Measurements from ENCODE around the gene RHOB.
"Not testable (repeated sequence)": the region's sequence is repeated elsewhere in the genome, so short reads cannot be mapped to it uniquely, and the experiment has no call there.

Gene RHOB

DNA sequence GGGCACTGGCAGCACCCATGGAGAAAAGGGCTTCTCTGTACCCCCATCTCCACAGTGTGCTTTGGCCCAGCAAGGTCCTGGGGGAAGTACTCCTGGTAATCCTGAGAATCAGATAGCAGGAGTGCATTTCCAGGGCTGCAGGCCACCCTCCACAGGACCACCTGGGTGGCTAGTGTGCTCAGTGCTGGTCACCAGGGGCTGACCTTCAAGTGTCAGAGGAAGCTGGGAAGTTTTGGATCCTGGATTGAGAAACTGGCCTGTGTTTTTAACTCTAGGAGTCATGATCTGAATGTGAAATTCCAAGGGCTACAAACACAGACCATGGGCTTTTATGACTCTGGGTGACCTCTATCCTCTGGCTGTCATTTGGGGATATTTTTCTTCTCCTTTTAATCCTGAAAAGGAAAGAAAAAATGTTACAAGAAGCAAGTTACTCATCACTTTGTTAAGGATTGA, 9.3 kb downstream of the RHOB start:
- DNase-seq = no peak

DNA sequence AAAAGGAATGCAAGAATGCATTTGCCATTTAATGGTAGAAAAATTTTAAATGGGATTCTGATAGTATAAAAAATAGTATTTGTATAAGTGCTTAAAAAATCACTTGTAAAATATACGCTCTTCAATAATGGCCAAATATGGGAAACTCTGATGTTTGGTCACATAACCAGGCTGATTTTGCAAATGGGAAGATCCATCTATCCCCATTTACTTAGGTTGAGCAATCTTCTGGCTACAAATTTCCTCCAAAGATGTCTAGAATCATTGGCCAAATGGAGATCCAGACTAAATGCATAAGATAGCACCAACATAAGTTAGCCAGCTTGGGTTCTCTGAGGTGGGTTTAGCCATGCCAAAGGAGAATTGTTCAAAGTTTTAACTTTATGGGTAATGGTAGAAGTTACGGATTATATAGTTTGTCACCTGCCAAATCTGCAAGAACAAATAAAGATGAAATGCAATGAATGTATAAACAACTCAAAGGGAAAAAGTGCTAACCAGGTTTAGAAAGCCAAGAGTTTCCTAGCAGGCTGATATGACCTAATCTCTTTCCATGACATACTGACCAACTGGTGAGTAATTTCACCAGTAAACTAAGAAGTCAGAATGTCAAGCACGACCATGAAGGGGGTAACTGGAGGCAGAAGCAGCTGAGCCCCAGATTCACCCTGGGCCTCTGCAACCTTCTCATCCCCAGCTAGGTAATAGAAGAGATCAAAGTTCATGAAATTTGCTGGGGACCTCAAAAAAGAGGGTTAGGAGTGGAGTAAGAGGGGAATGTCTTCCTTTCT, 10.0 kb downstream of the RHOB start:
- DNase-seq = peak in 1 of 2 experiments; percentile 15

- no peak for DNase-seq
These were observed 11.1 kb downstream of the RHOB start for GRCh38 chr2:20457661-20458630.

- not testable (repeated sequence) for DNase-seq
These were observed 12.0 kb downstream of the RHOB start for GRCh38 chr2:20458737-20459484.

DNA sequence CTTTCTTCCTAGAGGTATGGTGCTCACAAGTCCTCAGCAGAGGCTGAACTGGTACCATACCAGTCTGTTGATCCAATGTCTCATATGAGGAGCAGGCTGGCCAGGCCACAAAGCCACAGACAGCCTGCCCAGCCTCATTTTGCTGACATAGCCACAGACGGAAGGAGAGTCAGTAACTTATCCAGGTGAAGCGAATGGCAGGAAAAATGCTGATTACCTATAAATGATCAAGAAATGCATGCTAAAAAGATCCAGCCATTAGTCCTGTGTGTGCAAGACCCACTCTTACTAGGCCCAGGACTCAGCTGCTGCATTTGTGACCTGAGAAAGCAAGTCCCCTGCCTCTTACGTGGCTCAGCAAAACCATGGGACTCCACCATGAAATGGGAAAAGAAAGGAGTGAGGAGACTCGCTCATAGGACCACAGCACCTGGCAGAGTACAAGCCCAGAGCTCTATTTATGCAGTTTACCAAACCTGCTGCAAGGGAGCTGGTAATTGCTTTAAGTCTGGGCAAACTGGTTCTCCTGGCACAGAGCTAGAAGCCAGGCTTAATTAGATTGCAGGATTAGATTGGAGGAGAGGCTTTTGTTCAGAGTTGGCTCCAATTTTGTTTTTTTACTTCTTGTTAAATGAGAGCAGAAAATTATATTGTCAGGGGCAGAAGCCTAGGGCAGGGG, 19.0 kb downstream of the RHOB start:
- no peak for DNase-seq

- no peak for DNase-seq
These were observed 21.1 kb downstream of the RHOB start for GRCh38 chr2:20467789-20468548.

DNA sequence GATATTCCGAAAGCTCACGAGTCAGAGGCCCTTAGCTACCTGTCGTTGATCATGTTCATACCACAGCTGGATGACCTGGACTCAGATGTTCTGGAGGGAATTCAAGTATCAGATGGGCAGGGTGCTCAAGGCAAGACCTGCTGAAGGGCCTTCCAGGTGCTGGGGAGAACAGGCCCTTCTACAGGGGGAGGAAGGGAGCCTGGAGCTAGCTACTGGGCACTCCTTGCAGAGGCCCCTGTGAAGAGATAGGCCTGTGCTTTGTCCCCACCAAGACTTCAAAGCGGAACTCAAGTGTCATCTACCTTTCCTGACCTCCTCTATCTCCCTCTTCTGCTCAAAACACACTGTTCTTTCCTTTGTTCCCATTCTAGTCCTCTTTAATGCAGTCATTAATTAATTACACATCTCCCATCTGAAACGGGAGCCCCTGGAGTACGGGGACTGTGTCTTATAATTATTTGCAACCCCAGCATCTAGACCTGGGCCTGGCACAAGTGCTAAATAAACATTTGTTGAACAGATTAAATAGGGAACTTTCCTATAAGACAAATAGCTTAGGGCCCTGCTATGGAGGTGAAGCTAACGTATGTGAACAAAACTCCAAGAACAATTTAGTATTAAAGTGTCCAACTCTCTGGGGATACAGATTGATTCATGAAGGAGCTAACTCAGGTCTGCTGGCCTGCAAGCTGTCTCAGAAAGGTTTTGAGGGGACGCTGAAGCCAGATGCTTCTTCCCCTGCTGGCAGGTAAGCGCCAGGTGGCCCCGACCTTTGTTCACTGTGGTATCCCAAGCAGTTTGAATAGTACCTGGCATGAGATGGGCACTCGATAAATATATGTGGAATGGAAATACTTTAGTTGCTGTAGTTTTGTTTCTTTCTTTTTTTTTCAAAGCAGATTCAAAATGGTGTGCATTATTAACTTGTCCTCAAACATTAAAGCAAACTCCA, 22.0 kb downstream of the RHOB start:
- DNase-seq = no peak

DNA sequence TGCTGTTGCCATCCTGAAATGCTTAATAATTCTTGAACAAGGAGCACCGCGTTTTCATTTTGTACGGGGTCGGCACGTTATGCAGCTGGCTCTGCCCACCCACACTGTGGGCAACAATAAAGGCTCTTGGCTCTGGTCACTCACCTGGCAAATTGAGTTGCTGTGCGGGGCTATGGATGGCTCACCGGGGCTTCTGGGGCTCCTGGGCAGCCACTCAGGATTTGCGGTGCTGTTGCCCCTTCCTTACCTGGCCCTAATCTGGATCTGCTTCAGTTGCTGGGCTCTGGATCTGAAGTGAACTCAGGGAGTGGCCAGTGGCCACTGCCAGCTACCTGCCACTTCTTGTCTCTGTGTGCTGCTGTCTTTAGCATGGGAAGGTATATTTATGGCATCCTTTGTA, 22.7 kb downstream of the RHOB start:
- DNase-seq = no peak

DNA sequence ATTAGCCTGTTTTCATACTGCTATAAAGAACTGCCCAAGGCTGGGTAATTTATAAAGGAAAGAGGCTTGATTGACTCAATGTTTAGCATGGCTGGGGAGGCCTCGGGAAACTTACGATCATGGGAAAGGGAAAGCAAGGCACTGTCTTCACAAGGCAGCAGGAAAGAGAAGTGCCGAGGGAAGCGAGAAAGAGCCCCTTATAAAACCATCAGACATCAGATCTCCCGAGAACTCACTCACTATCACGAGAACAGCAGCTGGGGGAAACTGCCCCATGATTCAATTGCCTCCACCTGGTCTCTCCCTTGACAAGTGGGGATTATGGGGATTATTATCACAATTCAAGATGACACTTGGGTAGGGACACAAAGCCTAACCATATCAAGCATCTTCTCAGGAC, 23.3 kb downstream of the RHOB start:
- DNase-seq = no peak

GRCh38 chr2:20471148-20471547, 24.3 kb downstream of the RHOB start:
- no peak for DNase-seq

- DNase-seq = no peak
These were observed 25.2 kb downstream of the RHOB start for GRCh38 chr2:20471902-20472559.

DNA sequence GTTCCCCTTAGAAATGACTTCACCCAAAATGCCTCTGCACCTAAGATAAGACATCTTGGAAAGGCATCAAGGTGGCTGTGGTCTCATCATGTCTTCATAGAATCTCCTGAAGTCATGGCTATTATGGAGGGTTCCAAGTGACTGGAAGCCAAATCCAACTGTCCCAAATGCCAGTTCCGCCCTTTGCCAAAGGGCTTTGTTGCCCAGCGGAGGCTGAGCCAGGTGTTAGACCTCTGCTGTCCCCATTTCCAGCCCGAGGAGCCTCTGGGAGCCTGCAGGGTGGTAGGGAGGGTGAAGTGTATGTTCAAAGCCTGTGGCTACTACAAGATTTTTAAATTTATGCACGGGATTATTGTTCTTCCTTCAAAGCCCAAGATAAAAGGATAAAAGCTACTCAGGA, 25.7 kb downstream of the RHOB start:
- DNase-seq = no peak

GRCh38 chr2:20473128-20473527, 26.3 kb downstream of the RHOB start:
- no peak for DNase-seq

DNA sequence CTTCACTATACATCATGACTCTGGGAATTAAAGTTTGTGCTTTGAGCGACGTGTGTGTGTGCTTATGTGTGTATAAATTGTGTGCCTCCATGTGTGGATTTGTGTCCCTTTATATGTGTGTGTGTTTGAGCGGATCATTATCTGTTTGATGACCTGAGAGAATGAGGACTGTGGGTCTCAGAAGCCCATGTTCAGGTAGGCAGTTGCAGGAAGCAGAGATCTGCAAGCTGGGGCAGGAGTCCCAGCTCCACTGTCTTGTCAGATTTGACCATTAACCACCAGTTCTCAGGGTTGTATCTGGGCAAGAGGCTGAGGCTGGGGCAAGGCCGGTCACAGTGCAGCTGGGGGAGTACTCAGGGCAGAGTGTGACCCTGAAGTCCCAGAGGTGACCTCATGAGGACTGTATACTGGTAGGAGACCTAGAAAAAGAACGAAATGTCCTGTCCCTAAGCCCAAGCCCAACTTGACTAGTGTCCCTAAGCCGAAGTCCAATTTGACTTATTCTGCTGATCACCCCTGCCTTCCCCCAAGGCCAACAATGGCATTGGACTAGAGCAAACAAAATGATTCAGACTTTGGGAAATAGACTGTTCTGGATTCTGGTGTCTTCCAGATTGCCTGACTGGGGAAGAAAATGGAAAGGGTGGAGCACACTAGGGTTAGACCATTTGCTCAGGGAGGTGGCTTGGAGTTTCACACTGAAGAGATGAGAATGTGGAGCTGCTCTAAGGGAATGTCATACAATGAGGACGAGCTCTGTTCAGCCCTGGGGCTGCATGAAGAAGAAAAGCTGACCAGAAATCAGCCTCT, 28.1 kb downstream of the RHOB start:
- no peak for DNase-seq

DNA sequence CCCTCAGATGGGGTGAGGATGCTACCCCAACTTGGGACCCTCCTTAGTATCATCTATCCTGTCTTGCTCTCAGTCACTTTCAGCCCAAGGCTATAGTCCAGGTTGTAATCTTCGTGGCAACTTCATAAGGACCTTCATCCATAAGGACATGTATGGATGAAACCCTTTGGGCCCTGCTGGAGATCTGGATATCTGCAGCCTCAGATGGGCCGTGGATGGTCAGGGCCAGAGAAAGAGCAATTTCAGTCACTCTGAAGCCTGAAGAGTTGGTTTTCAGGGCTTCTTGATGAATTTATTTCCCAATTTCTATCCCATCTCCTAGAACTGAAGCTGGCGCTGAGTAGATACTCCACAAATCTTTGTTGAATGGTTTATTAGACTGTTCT, 28.7 kb downstream of the RHOB start:
- DNase-seq = no peak

DNA sequence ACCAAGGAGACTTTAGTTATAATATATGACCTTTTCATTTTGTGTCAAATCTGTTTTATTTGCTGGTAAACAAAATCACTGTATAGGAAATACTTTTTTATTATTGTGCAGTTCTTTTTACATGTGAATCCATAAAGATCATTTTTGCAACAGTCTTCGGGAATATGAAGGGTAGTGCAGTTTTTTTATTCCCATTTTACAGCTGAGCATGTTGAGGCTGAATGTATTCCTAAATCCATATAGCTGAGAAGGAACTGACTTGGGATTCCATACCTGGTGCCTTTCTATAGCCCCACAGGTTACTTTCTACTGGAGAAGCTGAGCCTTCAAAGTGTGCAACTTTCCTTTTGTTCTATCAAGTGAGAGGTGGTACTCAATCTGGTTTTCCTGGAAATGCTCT, 29.6 kb downstream of the RHOB start:
- no peak for DNase-seq

- DNase-seq = no peak
These were observed 30.1 kb downstream of the RHOB start for GRCh38 chr2:20476950-20477349.

GRCh38 chr2:20478961-20479360, 32.1 kb downstream of the RHOB start:
- no peak for DNase-seq

GRCh38 chr2:20479835-20480234, 33.0 kb downstream of the RHOB start:
- no peak for DNase-seq
